Measurements from ENCODE around the gene RIT2.

DNA sequence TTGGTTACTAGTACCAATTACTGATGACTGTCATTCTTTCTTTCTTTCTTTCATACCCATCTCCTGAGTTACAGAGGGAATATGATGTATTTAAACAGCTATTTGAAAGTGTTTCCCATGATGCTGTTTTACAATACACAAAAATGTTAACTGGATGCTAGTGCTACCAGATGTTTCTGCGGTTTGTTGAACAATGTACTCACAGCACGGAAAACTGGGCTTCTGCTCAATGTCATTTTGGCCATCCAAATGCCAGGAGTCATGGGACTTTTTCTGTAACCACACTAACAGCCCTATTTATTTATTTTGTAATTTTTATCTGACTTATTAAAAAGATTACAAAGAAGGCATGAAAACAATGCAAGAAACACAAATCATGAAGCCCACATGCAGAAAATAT, 313.8 kb downstream of the RIT2 start:
- TF ChIP-seq, protein P1, sequence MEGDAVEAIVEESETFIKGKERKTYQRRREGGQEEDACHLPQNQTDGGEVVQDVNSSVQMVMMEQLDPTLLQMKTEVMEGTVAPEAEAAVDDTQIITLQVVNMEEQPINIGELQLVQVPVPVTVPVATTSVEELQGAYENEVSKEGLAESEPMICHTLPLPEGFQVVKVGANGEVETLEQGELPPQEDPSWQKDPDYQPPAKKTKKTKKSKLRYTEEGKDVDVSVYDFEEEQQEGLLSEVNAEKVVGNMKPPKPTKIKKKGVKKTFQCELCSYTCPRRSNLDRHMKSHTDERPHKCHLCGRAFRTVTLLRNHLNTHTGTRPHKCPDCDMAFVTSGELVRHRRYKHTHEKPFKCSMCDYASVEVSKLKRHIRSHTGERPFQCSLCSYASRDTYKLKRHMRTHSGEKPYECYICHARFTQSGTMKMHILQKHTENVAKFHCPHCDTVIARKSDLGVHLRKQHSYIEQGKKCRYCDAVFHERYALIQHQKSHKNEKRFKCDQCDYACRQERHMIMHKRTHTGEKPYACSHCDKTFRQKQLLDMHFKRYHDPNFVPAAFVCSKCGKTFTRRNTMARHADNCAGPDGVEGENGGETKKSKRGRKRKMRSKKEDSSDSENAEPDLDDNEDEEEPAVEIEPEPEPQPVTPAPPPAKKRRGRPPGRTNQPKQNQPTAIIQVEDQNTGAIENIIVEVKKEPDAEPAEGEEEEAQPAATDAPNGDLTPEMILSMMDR (IDR thresholded peaks at IDR 0.05), result no peak
- TF ChIP-seq POLR2A (IDR thresholded peaks at IDR 0.05), result no peak
